GM12873 (cell line): ENCODE data around the gene LYZL4.

Experiments used
- CTCF ChIP-seq: IDR thresholded peaks from 2 replicates; pipeline ENCODE4 v1.5.1; 2012; ENCODE audit warnings: low read depth, mild to moderate bottlenecking, moderate library complexity, low read length, control low read depth; ENCODE audit not compliant: insufficient read depth; ENCODE audit errors: missing control alignments

The LYZL4 gene

GRCh38 chr3:42351207-42351606, 59.2 kb downstream of the LYZL4 start:
- TF ChIP-seq CTCF = no peak

- no peak for TF ChIP-seq CTCF
These were observed 60.4 kb downstream of the LYZL4 start for GRCh38 chr3:42349765-42350594.

GRCh38 chr3:42347928-42348327, 62.5 kb downstream of the LYZL4 start:
- TF ChIP-seq CTCF = no peak
